NCI-H1930 (cell line): ENCODE measurements around the gene CASS4.
A peak's percentile ranks its signal among the peaks of the same experiment; 100 is the strongest.

Source experiments
- DNase-seq, 2 experiments: peaks; one replicate each; lab custom pipeline; 2025; lab: John Stamatoyannopoulos, UW

The CASS4 gene

DNA sequence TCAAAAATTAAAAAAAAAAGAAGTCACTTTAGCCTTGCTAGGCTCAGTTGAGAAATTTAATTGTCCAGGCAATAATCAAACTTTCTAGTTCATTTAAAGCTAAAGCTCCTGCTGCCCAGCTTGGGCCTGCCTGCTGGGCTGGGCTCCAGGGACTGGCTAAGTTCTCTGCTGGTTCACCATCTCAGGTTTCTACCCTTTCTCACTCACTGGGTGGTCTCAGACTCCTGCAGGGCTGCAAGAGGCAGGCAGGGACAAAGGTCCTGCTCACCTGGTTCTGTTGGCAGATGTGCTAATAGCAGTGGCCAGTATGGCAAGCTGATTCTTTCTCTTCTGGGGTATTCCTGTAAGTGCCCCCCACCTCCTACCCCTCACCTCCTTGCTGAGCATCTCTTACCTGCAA is 35.2 kb downstream of the CASS4 start:
- no peak for DNase-seq

DNA sequence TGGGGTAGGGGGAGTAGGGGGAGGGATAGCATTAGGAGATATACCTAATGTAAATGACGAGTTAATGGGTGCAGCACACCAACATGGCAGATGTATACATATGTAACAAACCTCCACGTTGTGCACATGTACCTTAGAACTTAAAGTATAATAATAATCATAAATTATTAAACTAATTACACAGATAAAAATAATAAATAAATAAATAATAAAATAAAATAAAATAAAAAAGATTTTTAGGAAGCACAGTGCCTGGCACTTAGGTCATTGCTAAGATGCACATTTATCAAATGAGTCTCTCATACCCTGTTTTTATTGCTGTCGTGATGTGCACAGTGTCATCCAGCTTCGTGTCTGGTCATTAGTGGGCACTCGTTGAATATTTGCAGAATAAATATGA is 37.4 kb downstream of the CASS4 start:
- no peak for DNase-seq

DNA sequence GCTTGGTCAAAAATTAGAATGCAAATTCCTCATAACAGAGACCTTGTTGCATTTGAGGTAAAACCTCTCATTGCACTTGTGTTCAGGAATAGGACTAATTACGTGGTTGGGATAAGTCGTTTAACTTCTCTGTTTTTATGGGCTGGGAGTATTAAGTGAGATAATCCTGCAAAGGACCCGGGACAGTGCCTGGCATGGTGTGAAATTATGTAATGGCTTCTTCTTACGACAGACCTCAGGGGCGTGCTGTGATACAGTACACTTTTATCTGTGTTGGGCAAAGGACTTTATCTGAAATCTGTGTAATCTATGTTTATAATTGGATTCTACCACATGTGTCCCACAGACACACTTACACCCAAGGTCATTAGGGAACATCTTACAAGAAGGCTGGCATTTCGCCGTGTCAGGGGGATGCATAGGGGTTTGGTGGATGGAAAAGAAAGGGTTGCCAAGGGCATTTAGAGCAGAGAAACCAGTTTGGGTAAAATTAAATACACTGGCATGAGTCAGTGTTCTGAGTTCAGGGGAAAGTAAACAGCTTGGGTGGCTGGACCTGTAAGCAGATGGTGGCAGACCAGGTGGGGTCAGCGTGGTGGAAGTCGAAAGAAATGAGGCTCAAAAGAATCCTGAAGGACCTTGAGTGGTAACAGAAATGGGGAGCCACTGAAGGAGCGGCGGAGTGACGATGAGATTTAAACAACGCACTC is 39.2 kb downstream of the CASS4 start:
- no peak for DNase-seq

DNA sequence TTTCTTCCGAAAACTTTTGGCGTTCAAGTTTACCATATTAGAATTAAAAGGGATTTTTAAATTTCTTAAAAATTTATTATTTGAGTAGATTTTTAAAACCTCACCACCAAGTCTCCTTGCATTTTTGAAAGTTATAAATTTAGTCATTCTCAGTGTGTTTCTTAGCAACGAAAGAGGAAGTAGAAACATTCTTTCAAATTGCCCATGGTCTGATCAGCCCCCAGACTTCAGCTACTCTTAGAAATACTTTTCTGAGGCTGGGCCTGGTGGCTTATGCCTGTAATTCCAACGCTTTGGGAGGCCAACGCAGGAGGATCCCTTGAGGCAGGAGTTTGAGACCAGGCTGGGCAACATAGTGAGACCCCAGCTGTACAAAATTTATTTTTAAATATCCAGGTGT is 41.3 kb downstream of the CASS4 start:
- DNase-seq, result no peak

GRCh38 chr20:56454754-56455153 is 42.7 kb downstream of the CASS4 start:
- no peak for DNase-seq

DNA sequence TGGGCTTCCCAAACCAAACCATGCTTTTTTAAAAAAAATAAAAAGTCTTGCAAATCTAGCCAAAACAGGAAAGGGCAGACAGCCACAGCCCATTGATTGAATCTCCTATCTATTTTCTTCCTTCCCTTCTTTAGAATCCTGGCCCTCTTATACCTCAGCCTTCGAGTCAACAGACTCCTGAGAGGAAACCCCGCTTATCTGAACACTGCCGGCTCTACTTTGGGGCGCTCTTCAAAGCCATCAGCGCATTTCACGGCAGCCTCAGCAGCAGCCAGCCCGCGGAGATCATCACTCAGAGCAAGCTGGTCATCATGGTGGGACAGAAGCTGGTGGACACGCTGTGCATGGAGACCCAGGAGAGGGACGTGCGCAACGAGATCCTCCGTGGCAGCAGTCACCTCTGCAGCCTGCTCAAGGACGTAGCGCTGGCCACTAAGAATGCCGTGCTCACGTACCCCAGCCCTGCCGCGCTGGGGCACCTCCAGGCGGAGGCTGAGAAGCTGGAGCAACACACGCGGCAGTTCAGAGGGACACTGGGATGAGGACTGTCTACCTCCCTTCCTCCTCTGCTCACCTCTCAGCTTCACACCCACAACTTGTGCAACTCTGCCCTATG is 46.3 kb downstream of the CASS4 start:
- no peak for DNase-seq

GRCh38 chr20:56460459-56460858 is 48.4 kb downstream of the CASS4 start:
- no peak for DNase-seq

GRCh38 chr20:56461576-56461975 is 49.5 kb downstream of the CASS4 start:
- DNase-seq, result no peak

DNA sequence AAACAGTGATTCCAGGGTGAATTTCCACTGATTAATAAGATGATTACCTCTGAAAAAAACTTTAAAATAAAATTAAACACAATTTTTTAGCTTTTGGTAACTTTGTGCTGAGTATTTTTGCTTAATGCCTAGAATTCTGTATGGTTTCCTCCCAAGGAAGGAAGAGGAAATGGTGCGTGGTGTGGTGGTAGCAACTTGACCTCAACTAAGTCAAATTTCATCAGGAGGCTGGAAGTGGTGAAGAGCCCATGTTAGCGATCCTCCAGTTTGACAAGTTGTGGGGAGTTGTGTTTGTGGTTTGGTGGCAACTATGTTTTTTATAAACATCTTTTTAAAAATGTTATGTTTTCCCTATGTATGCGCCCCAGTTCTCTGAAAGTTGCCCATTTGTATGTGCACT is 51.4 kb downstream of the CASS4 start:
- DNase-seq, result no peak

GRCh38 chr20:56465997-56466396 is 53.9 kb downstream of the CASS4 start:
- no peak for DNase-seq

- no peak for DNase-seq
Measured at GRCh38 chr20:56467968-56468315, 55.9 kb downstream of the CASS4 start.

- peak; percentile 93 to 96 for DNase-seq
Measured at GRCh38 chr20:56468316-56469076, 56.4 kb downstream of the CASS4 start, which contains the start of gene RTF2. RTF2 (plus strand) TSS chr20:56468627; CDS start chr20:56468698, 71 bp downstream.

GRCh38 chr20:56469077-56469449 is 57.0 kb downstream of the CASS4 start:
- no peak for DNase-seq

DNA sequence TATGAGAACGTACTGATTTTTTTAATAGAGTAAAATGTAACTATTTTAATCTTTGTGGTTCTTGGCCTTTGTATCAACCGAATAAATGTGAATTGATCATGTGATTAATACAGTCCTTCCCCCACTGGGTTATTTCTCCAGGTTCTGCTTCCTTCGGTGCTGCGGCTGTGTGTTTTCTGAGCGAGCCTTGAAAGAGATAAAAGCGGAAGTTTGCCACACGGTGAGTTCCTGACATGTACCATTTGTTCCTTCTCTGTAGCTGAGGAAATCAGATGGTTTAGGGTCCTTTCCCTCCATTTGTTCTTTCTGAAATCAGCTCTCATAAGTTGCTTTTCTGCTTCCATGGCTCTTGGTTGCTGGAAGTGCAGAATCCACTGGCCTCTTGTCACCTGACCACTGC is 71.9 kb downstream of the CASS4 start:
- DNase-seq, result no peak

GRCh38 chr20:56487216-56487615 is 75.2 kb downstream of the CASS4 start:
- no peak for DNase-seq

DNA sequence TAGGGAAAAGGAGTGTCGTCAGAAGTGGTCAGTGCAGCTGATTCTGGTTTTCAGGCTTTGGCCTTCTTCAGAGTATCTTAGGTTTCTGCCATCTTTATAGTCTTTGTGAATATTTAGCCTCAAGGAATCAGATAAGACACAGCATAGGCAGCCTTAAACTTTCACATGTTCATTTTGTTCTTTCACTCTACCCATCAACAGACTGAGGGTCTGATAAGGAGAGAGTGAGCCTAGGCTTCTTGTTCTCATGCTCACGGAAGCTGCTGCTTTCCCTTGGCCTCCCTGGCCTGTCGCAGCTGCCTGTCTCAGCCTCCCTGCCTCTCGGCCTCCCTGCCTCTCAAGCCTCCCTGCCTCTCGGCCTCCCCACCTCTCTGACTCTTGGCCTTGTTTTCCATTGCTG is 76.5 kb downstream of the CASS4 start:
- DNase-seq, result no peak

DNA sequence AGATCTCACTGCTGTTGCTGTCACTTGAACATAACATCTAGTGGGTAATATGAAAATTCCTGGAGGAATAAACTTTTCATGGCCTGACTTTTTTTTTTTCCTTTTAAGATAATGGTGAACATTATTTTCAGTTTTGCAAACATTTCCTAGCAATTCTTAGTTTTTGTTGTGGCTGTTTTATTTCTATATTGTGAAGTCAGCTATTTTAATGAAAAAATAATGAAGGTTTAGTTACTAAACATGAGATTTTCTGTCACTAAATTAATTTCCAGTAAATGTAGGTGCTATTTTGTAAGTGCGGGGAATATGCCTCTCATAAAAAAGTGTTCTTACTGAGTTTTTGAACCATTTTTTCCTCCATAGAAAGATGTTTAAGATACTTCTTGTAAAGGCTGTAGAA is 89.1 kb downstream of the CASS4 start:
- DNase-seq, result no peak

- no peak for DNase-seq
Measured at GRCh38 chr20:56503916-56504315, 91.9 kb downstream of the CASS4 start.

DNA sequence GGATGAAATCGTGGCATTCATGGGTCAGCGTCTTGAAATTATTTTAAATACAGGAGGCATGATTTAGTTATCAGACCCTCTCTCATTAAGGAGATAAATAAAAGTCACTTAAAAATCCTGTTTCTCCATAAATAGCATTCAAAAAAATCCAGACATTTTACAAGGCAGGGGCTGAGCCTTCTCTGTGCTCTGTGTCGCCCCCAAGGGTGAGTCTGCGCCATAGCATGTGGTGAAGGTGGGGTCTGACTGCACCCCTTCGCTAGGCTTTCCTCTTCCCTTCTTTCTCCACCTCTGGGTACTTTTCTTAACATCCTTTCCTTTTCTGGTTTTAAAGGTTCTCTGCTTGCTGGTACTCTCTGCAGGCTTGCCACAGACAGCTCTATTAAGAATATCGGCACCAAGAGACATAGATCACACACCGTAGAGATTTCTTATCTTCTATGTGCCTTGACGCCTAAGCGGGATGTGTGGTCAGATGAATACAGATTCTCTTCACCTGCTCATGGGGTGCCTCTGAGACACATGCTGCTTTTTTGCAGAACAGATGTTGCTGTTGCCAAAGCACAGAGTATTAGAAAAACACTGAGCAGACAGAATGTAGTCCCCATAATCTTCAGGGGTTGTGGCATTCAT is 92.4 kb downstream of the CASS4 start:
- DNase-seq, result no peak

DNA sequence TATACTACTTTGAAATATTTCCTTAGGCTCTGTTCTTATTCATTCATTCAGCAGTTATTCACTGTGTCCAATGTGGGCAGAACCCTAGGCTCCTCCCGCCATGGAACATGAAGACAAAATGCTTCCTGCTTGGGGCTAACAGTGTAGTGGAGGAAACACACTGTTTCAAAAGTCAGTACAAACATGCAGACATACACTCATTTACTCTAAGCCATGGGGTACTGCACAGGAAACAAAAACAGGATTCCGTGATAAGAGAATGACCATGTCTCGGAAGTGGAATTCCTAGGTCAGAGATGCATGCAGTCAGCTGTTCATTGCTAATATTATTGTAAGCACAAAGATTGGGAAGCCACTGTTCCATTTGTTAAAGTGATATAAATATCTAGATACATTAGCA is 94.0 kb downstream of the CASS4 start:
- no peak for DNase-seq
